ENCODE measurements around the gene NECAB2.

DNA sequence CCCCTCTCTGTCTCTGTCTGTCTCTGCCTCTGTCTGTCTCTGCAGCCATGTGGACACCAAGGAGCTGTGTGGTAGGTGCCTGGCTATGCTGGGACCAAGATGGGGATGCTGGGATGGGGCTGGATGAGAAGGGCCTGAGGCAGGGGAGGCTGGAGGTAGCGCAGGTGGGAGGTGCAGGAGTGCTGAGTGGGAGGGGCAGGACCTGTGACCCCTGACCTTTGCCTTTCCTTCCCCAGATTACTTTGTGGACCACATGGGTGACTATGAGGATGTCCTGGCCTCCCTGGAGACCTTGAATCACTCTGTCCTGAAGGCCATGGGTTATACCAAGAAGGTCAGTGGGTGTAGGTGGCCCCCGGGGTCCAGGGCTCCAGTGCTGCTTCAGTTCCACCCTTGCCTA is 12.8 kb downstream of the NECAB2 start:
- TF ChIP-seq, protein P1, sequence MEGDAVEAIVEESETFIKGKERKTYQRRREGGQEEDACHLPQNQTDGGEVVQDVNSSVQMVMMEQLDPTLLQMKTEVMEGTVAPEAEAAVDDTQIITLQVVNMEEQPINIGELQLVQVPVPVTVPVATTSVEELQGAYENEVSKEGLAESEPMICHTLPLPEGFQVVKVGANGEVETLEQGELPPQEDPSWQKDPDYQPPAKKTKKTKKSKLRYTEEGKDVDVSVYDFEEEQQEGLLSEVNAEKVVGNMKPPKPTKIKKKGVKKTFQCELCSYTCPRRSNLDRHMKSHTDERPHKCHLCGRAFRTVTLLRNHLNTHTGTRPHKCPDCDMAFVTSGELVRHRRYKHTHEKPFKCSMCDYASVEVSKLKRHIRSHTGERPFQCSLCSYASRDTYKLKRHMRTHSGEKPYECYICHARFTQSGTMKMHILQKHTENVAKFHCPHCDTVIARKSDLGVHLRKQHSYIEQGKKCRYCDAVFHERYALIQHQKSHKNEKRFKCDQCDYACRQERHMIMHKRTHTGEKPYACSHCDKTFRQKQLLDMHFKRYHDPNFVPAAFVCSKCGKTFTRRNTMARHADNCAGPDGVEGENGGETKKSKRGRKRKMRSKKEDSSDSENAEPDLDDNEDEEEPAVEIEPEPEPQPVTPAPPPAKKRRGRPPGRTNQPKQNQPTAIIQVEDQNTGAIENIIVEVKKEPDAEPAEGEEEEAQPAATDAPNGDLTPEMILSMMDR (IDR thresholded peaks at IDR 0.05) = no peak
- TF ChIP-seq POLR2A (IDR thresholded peaks at IDR 0.05) (no peak), EP300 (IDR thresholded peaks at IDR 0.05) (no peak), POLR2AphosphoS5 (IDR thresholded peaks at IDR 0.05) (no peak)

Measured in suprapubic skin (tissue), 4 donors.